Glutamatergic neuron (in vitro differentiated cells): ENCODE results near the gene CAPS. TPM values are rescaled to one million over a fixed set of nuclear protein-coding genes. Genes with fewer than 3 reads are reported as not detected.

Experiments
- DNase-seq: peaks from one replicate; pipeline ENCODE4 v3.0.0; 2022
- H3K27ac Mint-ChIP-seq: one replicate; pipeline ENCODE4 v1.8.0; 2020; ENCODE audit warnings: mild to moderate bottlenecking, mixed read lengths, inconsistent platforms; ENCODE audit not compliant: unreplicated experiment
- H3K27me3 Mint-ChIP-seq: one replicate; pipeline ENCODE4 v1.8.0; 2020; ENCODE audit warnings: mild to moderate bottlenecking, moderate library complexity, mixed read lengths, inconsistent platforms; ENCODE audit not compliant: unreplicated experiment
- H3K36me3 Mint-ChIP-seq: one replicate; pipeline ENCODE4 v1.8.0; 2020; ENCODE audit warnings: mild to moderate bottlenecking, mixed read lengths, inconsistent platforms; ENCODE audit not compliant: unreplicated experiment
- H3K4me1 Mint-ChIP-seq: one replicate; pipeline ENCODE4 v1.8.0; 2020; ENCODE audit warnings: mild to moderate bottlenecking, low read depth, mixed read lengths, inconsistent platforms; ENCODE audit not compliant: unreplicated experiment
- H3K4me3 Mint-ChIP-seq: one replicate; pipeline ENCODE4 v1.8.0; 2020; ENCODE audit warnings: mild to moderate bottlenecking, mixed read lengths, inconsistent platforms; ENCODE audit not compliant: unreplicated experiment
- H3K9me3 Mint-ChIP-seq: one replicate; pipeline ENCODE4 v1.8.0; 2020; ENCODE audit warnings: mild to moderate bottlenecking, moderate library complexity, mixed read lengths, inconsistent platforms; ENCODE audit not compliant: unreplicated experiment
- CTCF ChIP-seq: fragments of 200-600 bp; sonication (generic); IDR thresholded peaks from one replicate; pipeline ENCODE4 v1.5.0; 2021; ENCODE audit not compliant: partially characterized antibody, unreplicated experiment
- total RNA-seq: library from RNA; stranded (reverse); fragmentation: NEBNext Ultra II Directional; extraction: Animal tissue kit (Norgen Biotek cat#: 25700); gene quantifications from one replicate; pipeline ENCODE4 v1.2.1, GENCODE V29; 2021; ENCODE audit not compliant: unreplicated experiment

The CAPS gene
- total RNA-seq, 1 donor from 2014 or later = 9.9 TPM

GRCh38 chr19:5964816-5965565 lies 50.9 kb downstream of the CAPS start:
- Mint-ChIP-seq H3K36me3 (no peaks in the 10 kb centered on the region), H3K9me3 (no peaks in the 10 kb centered on the region), H3K27ac (no peak overlapping the region), H3K27me3 (peaks cover 10% of the 10 kb centered on the region), H3K4me1 (peaks cover 31% of the 10 kb centered on the region), H3K4me3 (no peak overlapping the region)
- DNase-seq = no peak
- no peak for TF ChIP-seq CTCF

Other genes starting within 250 kb of the CAPS start
- 22.8 TPM for gene MICOS13, start 233.7 kb upstream of the CAPS start, total RNA-seq
- 64.4 TPM for gene HSD11B1L, start 233.2 kb upstream of the CAPS start, total RNA-seq
- gene RPL36, start 224.0 kb upstream of the CAPS start, total RNA-seq = 514 TPM
- 98.5 TPM for gene LONP1, start 194.1 kb upstream of the CAPS start, total RNA-seq
- gene CATSPERD, start 193.6 kb upstream of the CAPS start, total RNA-seq = not detected
- gene PRR22, start 129.5 kb upstream of the CAPS start, total RNA-seq = 3.1 TPM
- 22.4 TPM for gene DUS3L, start 123.1 kb upstream of the CAPS start, total RNA-seq
- gene NRTN, start 109.2 kb upstream of the CAPS start, total RNA-seq = 1.2 TPM
- gene FUT6, start 74.6 kb upstream of the CAPS start, total RNA-seq = not detected
- gene FUT3, start 62.8 kb upstream of the CAPS start, total RNA-seq = not detected
- gene FUT5, start 43.7 kb upstream of the CAPS start, total RNA-seq = 0.27 TPM
- 193 TPM for gene NDUFA11, start 10.5 kb upstream of the CAPS start, total RNA-seq
- 7.5 TPM for gene VMAC, start 9.4 kb upstream of the CAPS start, total RNA-seq
- 92.1 TPM for gene RANBP3, start 63.9 kb downstream of the CAPS start, total RNA-seq
- gene RFX2, start 196.2 kb downstream of the CAPS start, total RNA-seq = 4.3 TPM
- gene ACSBG2, start 221.4 kb downstream of the CAPS start, total RNA-seq = not detected